ENCODE data around the gene TBC1D13. TPM values are rescaled to one million over a fixed set of nuclear protein-coding genes. Genes with fewer than 3 reads are reported as not detected.
"Not testable (repeated sequence)": the region's sequence is repeated elsewhere in the genome, so short reads cannot be mapped to it uniquely, and the experiment has no call there.

Gene TBC1D13
- polyA plus RNA-seq, 2 of the 4 experiments (the other 2 are of a cell fraction): 13.9 to 17.6 TPM

GRCh38 chr9:128792134-128792533, 5.1 kb downstream of the TBC1D13 start:
- H3K4me3 ChIP-seq: no peak overlapping the region
- POLR2A ChIA-PET: interaction anchor here (0.6 kb wide), 1 partner anchor 340 kb away, joined by 4 read pairs; no protein-coding TSS in a partner anchor
- FAIRE-seq (no peak), DNase-seq (ENCODE audit: low read depth in 1 of 2, low spot score in 1 of 2) (no peak), ATAC-seq (no peak)
- WGBS (ENCODE audit: missing lambda C conversion rate): 86% methylated on average over 8 of the region's 9 CpGs
- no peak for TF ChIP-seq FOSL2 (IDR thresholded peaks at IDR 0.05)
- no peak for TF ChIP-seq FOSL2 (CRISPR knock-in tag; IDR thresholded peaks at IDR 0.05)
- no peak for TF ChIP-seq BCL3 (IDR thresholded peaks at IDR 0.05)
- CTCF ChIA-PET: interaction anchor here (1.2 to 3.1 kb wide), 7 partner anchors 10 to 157 kb away, joined by 3 to 12 read pairs (median 5); partner anchors contain the start of gene ENDOG
- H3K4me2 ChIP-seq: no peak overlapping the region
- H3K4me1 ChIP-seq: peaks cover 6% of the 10 kb centered on the region; the same call in 2 of the 3 replicates
- H3K27ac ChIP-seq: no peak overlapping the region
- H3K9me3 ChIP-seq: no peaks in the 10 kb centered on the region

GRCh38 chr9:128792978-128793686, 6.1 kb downstream of the TBC1D13 start:
- Histone ChIP-seq H3K4me3 (no peak overlapping the region), H3K9me3 (no peaks in the 10 kb centered on the region), H3K27ac (no peak overlapping the region), H3K4me1 (peaks cover 4% of the 10 kb centered on the region; the same call in 2 of the 3 replicates), H3K4me2 (no peak overlapping the region)
- 79% methylated on average over 8 of the region's 8 CpGs for WGBS (ENCODE audit: missing lambda C conversion rate)
- no peak for TF ChIP-seq PBX3 (IDR thresholded peaks at IDR 0.05)
- TF ChIP-seq RCOR1 (IDR thresholded peaks at IDR 0.05; ENCODE audit: low read depth, low read length): no peak
- no peak for TF ChIP-seq JUN (IDR thresholded peaks at IDR 0.05)
- TF ChIP-seq MAX (IDR thresholded peaks at IDR 0.05): no peak
- TF ChIP-seq CBX8 (IDR thresholded peaks at IDR 0.05): no peak
- TF ChIP-seq KDM1A (IDR thresholded peaks at IDR 0.05; ENCODE audit: low read depth): no peak
- no peak for TF ChIP-seq HOXB13 (CRISPR knock-in tag; IDR thresholded peaks at IDR 0.05; ENCODE audit: low read depth)
- no peak for TF ChIP-seq ZFP36 (IDR thresholded peaks at IDR 0.05; ENCODE audit: borderline replicate concordance, partially characterized antibody)
- no peak for TF ChIP-seq FOSL2 (IDR thresholded peaks at IDR 0.05)
- TF ChIP-seq FOSL2 (CRISPR knock-in tag; IDR thresholded peaks at IDR 0.05): no peak
- no peak for TF ChIP-seq HDAC2 (IDR thresholded peaks at IDR 0.05)
- no peak for TF ChIP-seq HMGXB4 (CRISPR knock-in tag; IDR thresholded peaks at IDR 0.05; ENCODE audit: borderline replicate concordance)
- TF ChIP-seq POLR2A (IDR thresholded peaks at IDR 0.05; ENCODE audit: low read length): no peak
- no peak for TF ChIP-seq BCL3 (IDR thresholded peaks at IDR 0.05)
- no peak for TF ChIP-seq ESRRA (IDR thresholded peaks at IDR 0.05; ENCODE audit: borderline replicate concordance, low read length)
- TF ChIP-seq SMC3 (IDR thresholded peaks at IDR 0.05): no peak
- ChIA-PET CTCF (interaction anchor here (0.6 to 3.1 kb wide), 7 partner anchors 9 to 135 kb away, joined by 3 to 12 read pairs (median 5); partner anchors contain the start of gene ENDOG), POLR2A (no interaction called here)
- no peak for FAIRE-seq
- ATAC-seq: no peak
- no peak for DNase-seq (ENCODE audit: low read depth in 1 of 2, low spot score in 1 of 2)

GRCh38 chr9:128794961-128795360, 7.9 kb downstream of the TBC1D13 start:
- not testable (repeated sequence) for H3K4me3 ChIP-seq; H3K4me2 ChIP-seq; H3K27ac ChIP-seq; ATAC-seq; DNase-seq (ENCODE audit: low read depth in 1 of 2, low spot score in 1 of 2); H3K4me1 ChIP-seq; H3K9me3 ChIP-seq; FAIRE-seq
- ChIA-PET POLR2A (interaction anchor here (0.6 to 0.7 kb wide), 2 partner anchors 53 to 220 kb away, joined by 4 read pairs; no protein-coding TSS in a partner anchor), CTCF (interaction anchor here (0.7 to 1.0 kb wide), 4 partner anchors 9 to 299 kb away, joined by 3 to 6 read pairs (median 4); no protein-coding TSS in a partner anchor)
- 50% methylated on average over 2 of the region's 2 CpGs for WGBS (ENCODE audit: missing lambda C conversion rate)

All from A549 (cell line).